Middle frontal gyrus (tissue), 1 donor: Measurements from ENCODE around the gene HIF1AN.

Experiments used
- DNase-seq: peaks from one replicate; pipeline ENCODE4 v3.0.0-alpha.2; 2015; ENCODE audit warnings: low spot score; ENCODE audit errors: extremely low spot score

Gene HIF1AN

DNA sequence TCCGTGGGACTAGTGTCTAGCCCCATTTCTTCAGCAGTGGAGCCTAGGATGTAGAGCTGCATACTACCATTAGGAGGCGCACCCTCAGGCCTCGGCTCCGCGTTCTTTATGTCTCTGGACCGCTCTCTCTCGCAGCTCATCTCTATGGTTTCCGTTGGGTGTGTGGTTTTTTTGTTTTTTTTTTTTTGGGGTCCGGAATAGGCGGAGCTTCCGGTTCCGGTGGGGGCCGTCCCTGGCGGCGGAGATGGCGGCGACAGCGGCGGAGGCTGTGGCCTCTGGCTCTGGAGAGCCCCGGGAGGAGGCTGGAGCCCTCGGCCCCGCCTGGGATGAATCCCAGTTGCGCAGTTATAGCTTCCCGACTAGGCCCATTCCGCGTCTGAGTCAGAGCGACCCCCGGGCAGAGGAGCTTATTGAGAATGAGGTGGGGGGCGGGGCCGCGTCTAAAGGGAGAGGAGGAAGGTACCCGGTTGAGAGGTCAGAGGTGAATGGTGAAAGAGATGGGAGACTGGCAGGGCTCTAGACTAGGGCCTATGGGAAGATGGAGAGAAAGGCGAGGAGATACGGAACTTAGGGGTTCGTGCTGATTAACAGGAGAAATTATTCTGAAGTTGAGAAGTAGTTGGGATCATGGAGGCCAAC, at the start of gene HIF1AN:
TSS of gene HIF1AN (plus strand) at position 229 of the 639 bp plus-strand sequence. CDS start at position 245, 16 bp downstream.
- DNase-seq: peak; percentile 88

DNA sequence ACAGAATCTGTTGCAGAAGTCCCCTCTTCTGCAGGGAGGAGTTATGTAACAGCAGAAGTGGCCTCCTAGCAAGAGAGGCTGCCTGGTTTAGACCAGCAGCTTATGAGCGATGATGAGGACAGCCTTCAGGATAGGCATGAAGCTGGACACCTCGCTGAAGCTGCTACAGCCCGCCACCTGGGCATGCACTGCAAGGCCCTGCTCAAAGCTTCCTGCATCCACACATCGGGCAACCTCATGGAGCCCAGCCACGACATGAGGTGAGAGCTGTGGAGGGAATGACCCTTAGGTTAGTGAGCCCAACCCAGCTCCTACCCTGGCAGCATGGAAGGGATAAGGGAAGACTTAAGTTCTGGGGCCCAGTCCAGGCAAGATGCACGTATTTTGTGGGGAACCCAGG, 48.2 kb upstream of the HIF1AN start:
- no peak for DNase-seq

DNA sequence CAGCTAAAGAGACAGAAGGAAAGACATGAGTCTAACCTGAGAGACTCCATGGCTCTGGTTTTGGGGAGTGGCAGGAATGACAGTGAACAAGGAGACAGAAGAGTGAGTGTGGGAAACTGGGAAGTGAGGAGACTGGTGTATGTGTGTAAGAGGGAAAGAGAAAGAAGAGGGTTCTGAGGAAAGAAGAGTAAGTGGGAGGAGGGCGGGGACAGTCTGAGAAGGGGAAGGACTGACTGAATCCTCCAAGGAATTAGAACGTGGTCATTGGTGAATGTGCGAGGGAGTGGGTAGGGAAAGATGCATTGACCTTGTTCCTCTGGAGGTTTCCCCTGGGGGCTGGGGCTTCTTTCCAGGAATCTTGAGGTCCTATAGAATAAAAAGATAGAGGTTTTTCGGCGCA, 46.3 kb upstream of the HIF1AN start:
- DNase-seq: no peak

DNA sequence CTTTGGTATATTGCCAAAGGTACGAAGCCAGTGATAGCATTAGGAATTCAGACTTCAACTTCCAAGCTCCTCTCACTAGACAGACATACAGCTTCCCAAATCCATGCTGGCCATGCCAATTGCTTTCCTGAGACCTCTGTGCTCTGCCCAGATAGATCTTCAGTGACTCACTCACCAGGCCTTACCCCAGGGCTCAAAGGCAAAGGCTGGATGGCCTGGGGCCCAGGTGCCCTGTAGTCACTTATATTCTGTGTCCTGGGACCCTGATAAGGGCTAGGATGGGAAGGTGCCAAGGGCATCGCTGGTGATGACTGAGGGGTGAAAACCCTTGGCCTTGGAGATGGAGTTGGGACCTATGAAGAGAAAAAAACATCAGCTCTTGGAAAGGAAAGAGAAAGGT, 45.2 kb upstream of the HIF1AN start:
- DNase-seq: no peak

DNA sequence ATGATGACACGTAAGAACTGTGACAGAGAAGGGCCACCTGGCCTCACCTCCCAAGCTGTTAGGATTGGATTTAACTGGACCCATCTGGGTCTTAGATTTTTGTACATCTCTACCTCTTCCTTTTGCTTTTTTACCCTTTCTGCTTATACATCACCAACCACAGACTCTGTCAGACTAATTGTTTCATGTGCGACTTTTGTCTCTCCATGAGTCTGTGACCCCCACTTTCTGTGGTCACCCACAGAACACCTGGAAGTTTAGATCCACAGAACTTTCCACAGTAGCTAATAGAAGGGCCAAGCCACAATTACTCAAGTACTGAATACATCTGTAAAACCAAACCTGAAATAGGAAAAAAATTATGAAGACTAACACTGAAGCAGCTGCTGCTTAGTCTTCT, 39.2 kb upstream of the HIF1AN start:
- no peak for DNase-seq

DNA sequence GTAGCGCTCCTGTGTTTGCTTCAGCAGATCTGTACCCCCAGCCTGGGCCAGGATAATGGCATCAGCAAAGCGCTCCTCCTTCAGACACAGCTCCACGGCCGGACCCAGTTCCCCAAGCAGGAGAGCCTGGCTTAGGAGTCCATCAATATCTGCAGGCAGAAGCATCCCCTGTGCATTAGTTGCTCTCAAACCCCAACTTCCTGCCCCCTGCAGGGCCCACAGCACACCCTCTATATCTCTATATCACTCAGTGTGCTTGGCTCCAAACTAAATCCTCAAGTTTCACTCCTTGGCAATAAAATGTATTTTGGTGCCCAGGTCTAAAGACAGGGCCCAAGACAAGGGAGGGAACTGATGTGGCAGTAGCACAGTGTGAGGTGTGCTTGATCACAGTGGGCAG, 37.7 kb upstream of the HIF1AN start:
- no peak for DNase-seq

DNA sequence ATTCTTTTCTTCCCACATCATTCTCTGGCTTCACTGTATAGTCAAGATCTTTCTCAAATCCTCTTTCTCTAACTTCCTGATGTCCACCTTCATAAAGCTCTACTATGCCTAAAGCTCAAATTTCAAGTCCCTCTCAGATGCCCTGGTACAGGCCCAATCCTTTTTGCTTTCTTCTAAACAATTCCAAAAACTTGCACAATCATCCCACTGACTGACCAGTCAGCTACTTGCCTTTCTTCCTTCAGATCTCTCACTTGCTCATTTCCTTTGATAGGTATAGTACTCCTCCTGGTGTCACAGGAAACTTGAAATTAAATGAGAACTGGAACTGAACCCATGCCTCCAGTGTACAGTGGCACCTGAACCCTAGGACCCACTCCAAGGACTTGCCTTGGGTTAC, 34.3 kb upstream of the HIF1AN start:
- DNase-seq: no peak

DNA sequence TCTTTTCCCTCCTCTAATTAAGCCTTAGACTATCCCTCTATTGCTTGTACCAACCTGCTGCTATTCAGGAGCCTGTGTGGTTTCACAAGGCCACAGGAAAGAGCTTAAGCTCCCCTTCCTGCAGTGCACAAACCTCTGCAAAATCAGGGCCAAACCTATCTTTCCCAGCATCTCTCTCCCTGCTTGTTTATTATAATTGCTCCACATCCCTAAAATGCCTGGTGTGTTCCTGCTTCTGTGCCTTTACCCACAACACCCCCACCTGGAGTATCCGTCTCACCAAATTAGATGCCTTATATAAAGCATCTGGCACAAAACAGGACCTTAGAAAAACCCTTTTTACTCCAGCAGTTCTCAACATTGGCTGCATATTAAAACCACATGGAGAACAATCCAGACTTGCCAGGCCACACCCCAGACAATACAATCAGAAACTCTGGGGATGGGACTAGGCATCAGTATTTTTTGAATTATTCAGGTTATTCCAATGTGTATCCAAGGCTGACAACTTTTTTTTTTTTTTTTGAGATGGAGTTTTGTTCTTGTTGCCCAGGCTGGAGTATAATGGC, 32.7 kb upstream of the HIF1AN start:
- DNase-seq: no peak

DNA sequence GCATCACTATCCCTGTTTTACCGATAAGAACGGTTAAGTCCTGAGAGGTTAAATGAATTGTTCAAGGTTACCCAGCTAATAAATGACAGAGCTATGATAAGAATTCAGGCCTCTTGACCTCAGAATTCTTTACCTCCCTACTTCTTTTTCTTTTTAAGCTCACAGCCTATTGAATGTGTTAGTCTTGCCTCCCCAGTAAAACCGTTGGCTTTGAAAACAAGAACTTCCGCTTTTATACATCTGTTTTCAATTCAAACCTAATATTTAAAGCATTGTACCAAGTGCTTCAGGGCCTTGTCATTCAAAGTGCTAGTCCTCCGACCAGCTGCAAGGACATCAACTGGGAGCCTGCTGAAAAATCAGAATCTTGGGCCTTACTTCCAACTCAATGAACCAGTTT, 31.6 kb upstream of the HIF1AN start:
- DNase-seq: no peak

DNA sequence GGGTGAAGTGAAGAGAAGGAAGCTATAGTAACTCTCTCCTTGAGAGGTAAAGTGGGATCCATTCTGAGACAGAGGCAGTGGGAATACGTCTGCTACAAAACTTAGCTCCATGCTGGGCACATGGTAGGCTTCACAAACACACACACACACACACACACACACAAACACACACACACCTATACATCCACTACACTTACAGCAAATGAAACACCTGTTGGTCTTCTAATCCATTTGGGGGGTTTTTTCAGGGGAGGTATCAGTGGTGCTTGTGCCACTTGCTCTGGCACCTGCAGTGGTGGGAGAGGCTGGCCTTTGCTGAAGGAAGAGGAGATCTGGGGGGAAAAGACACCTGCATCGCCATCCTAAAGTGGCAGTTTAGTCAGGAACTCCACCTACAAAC, 30.6 kb upstream of the HIF1AN start:
- no peak for DNase-seq

DNA sequence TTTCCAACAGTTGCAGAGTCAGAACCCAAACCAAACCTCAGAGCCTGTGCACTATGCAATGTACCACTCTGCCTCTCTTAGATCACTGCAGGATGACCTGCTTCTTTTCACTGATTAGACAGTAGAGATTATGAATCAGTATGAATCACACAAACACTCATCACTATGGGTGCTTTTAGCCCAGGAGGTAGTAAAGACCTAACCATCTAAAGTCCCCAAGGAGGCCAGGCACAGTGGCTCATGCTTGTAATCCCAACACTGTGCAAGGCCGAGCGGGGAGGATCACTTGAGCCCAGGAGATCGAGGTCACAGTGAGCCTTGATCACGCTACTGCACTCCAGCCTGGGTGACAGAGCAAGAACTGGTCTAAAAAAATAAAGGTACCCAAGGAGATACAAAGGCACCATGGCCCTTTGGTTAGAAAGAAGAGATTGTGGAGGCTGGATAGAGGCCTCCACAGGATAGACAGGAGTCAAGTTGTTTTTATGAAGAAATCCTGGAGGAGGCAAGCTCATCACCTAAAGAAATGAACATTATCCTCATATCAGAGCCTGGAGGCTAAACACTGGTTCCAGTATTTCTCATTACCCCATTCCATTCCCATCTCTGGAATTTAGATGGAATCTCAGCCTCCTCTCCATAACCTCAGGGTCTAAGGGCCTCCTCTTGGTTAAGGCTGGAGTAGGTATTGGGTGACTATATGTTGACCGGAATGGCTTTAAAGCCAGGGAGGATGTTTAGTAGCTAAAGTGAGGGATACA, 29.0 kb upstream of the HIF1AN start:
- DNase-seq: no peak

DNA sequence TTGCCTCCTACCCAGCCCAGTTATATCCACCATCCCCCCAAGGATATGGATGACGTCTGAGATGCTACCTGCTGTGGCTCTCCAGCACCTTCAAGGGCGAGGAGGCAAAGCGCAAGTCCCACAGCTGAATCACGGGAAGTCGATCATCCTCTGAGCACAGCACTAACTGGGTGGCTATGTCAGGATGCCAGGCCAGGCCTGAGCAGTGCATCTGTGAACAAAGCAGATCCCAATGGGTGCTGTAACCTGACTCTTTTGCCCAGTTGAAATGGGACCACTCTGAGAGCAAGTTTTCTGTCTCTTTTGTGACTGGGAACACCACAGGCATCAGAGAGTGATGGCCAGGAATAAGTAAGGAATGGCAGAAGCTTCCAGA, 28.4 kb upstream of the HIF1AN start:
- DNase-seq: no peak

DNA sequence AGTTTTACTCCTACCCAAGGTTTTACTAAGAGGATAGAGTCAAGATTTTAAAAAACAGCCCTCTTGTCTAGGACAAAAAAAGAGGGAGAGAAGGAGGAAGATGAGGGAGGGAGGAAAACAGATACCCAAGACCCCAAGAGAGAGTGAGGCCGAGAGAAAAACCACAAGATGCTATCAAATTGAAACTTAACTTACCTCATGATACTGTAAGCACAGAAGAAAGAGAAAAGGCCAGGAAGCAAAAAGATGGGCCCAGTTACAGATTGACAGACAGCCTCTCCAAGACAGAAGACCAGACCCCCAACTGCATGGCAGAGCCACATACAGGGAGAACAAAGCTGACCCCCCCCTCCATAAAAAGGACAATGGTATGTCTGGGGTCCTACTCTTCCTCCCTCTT, 27.5 kb upstream of the HIF1AN start:
- DNase-seq: no peak

DNA sequence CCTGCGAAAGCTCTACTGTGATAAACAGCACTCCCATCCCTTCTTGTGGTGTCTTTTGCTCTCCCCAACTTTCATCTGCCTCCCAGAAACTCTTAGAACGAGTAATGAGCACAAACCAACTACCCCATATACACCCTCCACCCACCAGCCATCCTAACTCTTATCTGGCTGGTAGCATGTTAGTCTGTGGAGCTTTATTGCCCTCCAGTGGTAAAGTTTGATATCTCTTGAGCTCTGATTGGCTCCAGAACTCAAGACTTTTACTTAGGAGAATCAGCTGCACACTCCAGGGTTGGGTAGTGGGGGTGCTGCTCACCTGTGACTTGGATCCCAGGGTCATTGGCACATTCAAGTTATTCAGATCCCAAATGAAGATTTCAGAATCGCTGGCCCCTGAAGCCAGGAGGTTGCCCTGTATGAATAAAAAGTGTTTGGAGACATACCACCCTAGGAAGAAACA, 27.0 kb upstream of the HIF1AN start:
- DNase-seq: no peak

DNA sequence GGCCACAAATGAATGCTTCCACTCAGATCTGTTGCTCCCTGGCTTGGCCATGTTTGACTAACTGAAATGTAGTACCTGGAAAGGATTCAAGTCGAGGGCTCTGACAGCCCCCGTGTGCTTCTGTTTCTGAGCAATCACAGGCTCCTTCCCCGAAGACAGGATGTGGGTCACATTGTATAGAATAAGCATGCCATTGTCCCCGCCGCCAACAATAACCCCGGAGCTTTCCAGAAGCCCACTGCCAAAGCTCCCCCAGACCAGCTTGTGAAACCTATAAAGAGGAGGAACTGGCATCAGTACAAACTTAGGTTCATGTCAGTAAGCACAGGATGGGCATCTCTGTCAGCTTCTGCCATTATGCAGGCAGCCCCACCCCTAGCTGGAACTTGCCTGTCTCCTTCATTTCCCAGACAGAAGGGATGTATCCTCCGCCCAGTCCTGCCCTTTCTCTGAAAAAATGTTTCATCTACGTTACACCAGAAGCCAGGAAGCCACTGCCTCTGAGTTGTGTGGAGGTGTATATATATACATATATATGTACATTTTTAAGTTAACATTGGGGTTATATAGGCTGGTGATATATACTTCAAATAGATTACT, 26.4 kb upstream of the HIF1AN start:
- no peak for DNase-seq

DNA sequence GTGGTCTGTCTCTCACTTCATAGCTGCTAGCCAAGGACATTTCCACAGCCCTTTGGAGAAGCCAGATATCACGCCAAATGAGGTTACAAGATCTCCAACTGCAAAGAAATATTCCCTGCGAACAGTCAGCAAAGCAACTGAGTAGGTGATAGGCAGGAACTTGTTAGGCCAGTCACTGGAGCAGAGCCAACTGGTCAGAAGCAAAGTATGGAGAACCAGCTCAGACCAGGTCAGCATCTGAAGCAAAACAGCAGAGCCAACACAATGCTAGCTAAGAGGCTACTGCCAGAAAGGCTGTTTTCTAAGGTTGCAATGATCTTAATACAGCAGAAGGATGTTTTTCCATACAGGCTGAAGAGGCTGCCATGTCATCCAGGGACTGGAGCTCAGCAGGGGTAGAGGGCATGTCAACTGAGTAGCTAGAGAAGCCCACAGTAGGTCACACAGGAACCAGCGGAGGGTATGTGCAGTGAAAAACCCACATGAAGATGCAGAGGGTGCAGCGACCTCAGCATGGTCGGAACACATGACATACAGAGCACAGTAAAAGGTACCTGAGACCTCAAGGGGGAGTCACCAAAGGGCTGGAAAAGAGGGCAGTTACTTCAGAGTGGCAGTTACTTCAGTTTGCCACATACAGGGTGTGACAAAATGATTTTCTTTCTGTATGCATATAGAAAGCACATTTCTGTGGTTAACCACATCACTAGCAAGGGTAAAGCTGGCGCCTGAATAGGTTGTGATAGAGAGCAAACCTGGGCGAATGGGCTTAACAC, 25.0 kb upstream of the HIF1AN start:
- DNase-seq: no peak

DNA sequence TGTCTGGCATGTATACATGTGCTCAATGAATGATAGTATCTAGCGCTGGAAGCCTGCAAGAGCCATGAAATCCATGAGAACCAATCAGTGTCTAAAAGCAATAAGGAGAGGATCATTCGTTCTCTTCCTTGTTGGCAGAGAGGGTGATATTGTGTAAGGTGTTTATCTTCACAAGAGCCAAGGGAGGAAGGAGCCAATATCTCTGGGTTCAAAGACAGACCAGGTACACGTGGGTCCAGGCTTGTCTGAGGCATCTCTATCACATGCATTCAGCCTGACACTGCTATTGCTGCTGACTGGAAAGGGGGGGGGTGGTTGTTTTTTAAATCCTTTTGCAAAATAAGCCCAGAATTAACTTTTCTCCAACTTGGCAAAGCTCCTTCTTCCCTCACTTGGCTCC, 20.1 kb upstream of the HIF1AN start:
- no peak for DNase-seq

DNA sequence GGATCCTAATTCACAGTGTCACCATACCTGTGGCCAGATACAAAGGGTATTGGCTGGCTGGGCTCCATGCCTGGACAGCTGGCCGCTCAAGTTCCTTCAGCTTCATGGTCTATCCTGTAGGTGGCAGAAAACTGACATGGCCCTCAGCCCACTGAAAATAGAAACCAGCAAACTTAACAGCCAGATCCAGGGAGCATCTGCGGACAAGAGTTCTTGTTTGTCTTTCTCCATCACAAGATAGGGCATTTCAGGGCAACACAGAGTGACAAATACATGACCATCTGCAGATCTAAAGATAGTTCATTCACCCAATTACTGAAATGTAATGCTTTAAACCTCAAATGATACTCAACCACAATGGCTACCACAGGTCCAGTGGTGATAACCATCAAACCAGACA, 18.9 kb upstream of the HIF1AN start:
- no peak for DNase-seq

DNA sequence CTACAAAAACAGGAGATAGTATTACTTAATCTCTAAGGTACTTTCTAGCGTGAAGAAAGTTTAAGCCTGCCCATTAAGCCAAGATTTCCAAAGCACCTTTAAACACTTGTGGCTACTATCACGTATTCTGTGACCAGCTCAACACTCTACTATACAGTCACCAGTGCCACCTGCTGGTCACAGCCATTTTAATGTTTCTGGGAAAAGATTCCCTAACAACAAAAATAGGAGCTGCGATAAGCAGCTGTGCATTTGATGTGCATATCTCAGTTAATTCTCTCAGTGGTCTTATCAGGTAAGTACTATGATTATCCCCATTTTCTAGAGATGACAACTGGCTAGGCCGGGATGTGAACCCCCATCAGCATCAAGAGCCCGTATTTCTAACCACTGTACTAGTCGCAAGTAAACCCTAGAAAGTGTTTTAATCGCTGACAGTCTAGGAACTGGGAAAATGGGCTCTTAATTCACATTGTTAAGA, 16.9 kb upstream of the HIF1AN start:
- peak; percentile 46 for DNase-seq

DNA sequence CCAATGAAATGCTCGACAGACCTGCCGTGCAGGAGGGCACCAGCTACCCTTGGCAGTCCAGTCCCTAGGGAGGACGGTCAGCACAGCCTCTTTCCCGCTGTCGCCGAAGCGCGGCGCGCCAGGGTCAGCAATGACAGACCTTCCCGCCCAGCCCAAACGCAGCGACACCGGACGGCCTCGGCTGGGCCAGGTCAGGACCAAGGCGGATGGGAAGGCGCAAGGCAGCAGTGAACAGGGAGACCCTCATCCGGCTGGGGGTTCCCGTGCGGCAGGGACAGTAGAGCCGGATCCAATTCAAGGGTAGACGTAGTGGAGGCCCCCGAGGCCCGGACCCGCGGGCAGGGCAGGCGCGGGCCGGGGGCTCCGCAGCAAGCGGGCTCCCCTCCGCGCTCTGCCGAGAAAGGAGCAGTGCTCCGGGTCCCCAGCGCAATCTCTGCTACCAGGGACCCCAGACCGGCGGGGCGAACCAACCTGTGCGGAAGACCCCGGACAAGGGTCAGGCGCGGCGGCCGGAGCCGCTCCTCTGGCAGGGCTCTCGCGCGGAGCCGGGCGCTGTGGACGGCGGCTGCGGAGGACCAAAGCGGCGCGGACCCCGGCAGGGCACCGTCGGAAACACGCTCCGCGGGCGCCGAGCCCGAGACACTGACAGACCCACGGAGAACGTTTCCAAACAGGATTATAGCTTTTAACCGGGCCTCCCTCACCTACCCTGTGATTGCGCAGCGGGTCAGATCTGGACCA, 16.3 kb upstream of the HIF1AN start, which contains the start of gene SEC31B:
TSS of gene SEC31B (minus strand) at position 551 of the 741 bp plus-strand sequence. CDS start 2,909 bp downstream, outside the sequence.
- no peak for DNase-seq

DNA sequence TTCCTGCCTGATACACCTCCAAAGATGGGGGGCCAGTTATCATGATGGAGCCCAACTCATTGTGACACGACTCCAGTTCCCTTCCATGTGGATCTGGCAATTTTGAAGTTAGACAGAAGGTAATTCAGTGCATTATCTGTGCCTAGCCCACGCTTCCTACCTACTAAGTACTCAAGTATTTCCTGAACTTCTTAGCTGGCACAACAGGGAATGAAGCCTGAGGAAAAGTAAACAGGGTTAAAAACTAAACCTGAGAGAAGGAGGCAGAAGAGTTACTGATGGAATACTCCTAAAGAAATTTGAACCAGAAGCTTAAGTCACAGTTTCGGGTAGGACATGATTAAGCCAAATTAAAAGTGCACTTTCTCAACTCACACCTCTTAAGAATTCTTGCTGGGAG, 14.9 kb upstream of the HIF1AN start:
- no peak for DNase-seq
